Measurements from ENCODE around the gene ALOX12B. TPM values are rescaled to one million over a fixed set of nuclear protein-coding genes. Genes with fewer than 3 reads are reported as not detected.

ALOX12B gene
- total RNA-seq, 5 donors from 2014 or later (not counting 1 experiment from before 2014, with no cell fraction given) = 0.63 to 1.1 (median 0.81) TPM; not detected in 1

DNA sequence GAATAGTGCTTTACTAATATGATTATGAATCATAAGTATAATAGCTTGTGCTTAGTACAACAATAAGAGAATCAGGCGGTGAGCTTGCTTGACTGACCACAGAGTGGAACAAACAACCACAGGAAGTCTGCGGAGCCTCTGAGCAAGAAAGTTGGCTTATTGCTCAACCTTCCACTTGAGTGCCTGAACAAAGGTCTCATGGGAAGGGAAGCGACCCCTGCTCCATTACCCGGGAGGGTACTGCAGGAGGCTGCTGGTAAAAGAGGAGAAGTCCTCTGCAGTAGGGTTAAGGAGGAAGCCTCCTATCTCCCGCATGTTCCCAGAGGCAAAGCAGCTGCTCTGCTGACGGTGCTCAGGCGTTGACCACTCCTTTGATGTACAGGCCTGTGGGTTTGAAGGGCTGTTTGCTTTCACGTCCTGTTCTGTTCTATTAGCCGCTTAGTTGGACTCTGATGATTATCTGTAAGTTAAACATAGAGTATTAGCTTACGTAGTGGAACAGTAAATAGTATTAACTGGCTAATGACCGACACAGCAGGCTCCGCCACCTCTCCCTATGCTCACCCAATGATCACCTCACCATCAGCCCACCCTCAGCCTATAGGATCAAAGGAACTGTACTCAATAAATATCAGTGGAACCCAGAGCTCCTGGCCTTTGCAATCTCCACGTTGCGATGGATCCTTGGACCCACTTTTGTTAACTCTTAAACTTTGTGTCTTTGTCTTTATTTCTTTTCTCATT, 31.1 kb downstream of the ALOX12B start:
- Histone ChIP-seq H3K36me3 (ENCODE audit: control insufficient read depth in 2 of 2, extremely low read depth in 1 of 2, insufficient read depth in 1 of 2, low read length in 1 of 2) (no peaks in the 10 kb centered on the region), H3K9me3 (no peaks in the 10 kb centered on the region), H3K4me3 (ENCODE audit: control insufficient read depth in 1 of 2, extremely low read depth in 1 of 2, low read length in 1 of 2) (no peak overlapping the region), H3K27ac (ENCODE audit: low read length) (no peak overlapping the region), H3K27me3 (replicated peaks in 1 of 2; ENCODE audit: control insufficient read depth in 2 of 2, extremely low read depth in 1 of 2, insufficient read depth in 2 of 2, low read length in 1 of 2) (peaks cover 2 to 16% of the 10 kb centered on the region in 2 experiments), H3K4me1 (ENCODE audit: control insufficient read depth in 1 of 2, extremely low read depth in 1 of 2, insufficient read depth in 2 of 2, low read length in 2 of 2) (peaks cover 0 to 13% of the 10 kb centered on the region in 2 experiments)
- POLR2A ChIA-PET = interaction anchor here (0.6 kb wide), 3 partner anchors 244 to 1086 kb away, joined by 3 to 5 read pairs (median 4); no protein-coding TSS in a partner anchor
- Mint-ChIP-seq H3K27ac (no peak overlapping the region), H3K9me3 (no peaks in the 10 kb centered on the region), H3K4me3 (no peak overlapping the region), H3K36me3 (no peaks in the 10 kb centered on the region), H3K27me3 (peaks cover 22 to 41% of the 10 kb centered on the region in 2 donors), H3K4me1 (peaks cover 0 to 24% (median 6%) of the 10 kb centered on the region in 3 donors)
- CTCF ChIA-PET = interaction anchor here (0.6 to 1.5 kb wide), 8 partner anchors 23 to 312 kb away, joined by 3 to 6 read pairs (median 3); no protein-coding TSS in a partner anchor
- ATAC-seq (replicated peaks in 1 of 4) (no peak), DNase-seq (peak in 2 of 35 experiments; percentile 12 to 30)
- WGBS (ENCODE audit: insufficient coverage) = 58% methylated on average over 6 of the region's 14 CpGs

GRCh38 chr17:8055851-8056231, 31.7 kb downstream of the ALOX12B start:
- peaks cover 0 to 16% of the 10 kb centered on the region in 2 experiments for H3K27me3 ChIP-seq (replicated peaks in 1 of 2; ENCODE audit: control insufficient read depth in 2 of 2, extremely low read depth in 1 of 2, insufficient read depth in 2 of 2, low read length in 1 of 2)
- ChIA-PET CTCF (interaction anchor here in 1 of 2 donors (1.2 kb wide), 1 partner anchor 66 kb away, joined by 3 read pairs; no protein-coding TSS in a partner anchor), POLR2A (interaction anchor here in 1 of 2 donors (0.6 kb wide), 1 partner anchor 1085 kb away, joined by 3 read pairs; no protein-coding TSS in a partner anchor)
- peaks cover 0 to 13% of the 10 kb centered on the region in 2 experiments for H3K4me1 ChIP-seq (ENCODE audit: control insufficient read depth in 1 of 2, extremely low read depth in 1 of 2, insufficient read depth in 2 of 2, low read length in 2 of 2)
- ATAC-seq (replicated peaks in 1 of 4) (no peak), DNase-seq (no peak)
- Mint-ChIP-seq H3K27ac (no peak overlapping the region), H3K4me3 (no peak overlapping the region), H3K27me3 (peaks cover 16 to 36% of the 10 kb centered on the region in 2 donors), H3K4me1 (peaks cover 0 to 24% (median 6%) of the 10 kb centered on the region in 3 donors), H3K36me3 (no peaks in the 10 kb centered on the region), H3K9me3 (no peaks in the 10 kb centered on the region)
- H3K36me3 ChIP-seq (ENCODE audit: control insufficient read depth in 2 of 2, extremely low read depth in 1 of 2, insufficient read depth in 1 of 2, low read length in 1 of 2) = no peaks in the 10 kb centered on the region
- H3K27ac ChIP-seq (ENCODE audit: low read length) = no peak overlapping the region
- no peak overlapping the region for H3K4me3 ChIP-seq (ENCODE audit: control insufficient read depth in 1 of 2, extremely low read depth in 1 of 2, low read length in 1 of 2)
- H3K9me3 ChIP-seq = no peaks in the 10 kb centered on the region
- 93% methylated on average over 2 of the region's 3 CpGs for WGBS (ENCODE audit: insufficient coverage)

DNA sequence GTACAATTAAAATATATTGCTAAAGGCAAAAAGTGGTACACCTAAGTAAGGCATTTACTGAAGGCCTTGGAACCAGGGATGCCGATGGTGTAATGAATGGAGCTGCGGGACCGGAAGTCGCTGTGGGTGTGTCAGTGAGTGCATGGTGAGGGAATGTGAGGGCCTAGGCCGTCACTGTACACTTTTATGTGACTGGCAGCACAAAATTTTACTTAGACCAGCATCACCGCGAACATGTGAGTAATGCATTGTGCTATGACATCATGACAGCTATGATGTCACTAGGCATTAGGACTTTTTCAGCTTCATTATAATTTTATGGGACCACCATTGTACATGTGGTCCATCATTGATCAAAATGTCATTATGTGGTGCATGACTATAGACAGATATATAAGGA, 33.9 kb downstream of the ALOX12B start:
- H3K27me3 ChIP-seq (replicated peaks in 1 of 2; ENCODE audit: control insufficient read depth in 2 of 2, extremely low read depth in 1 of 2, insufficient read depth in 2 of 2, low read length in 1 of 2) = peaks cover 0 to 15% of the 10 kb centered on the region in 2 experiments
- WGBS (ENCODE audit: insufficient coverage) = 92% methylated on average over 6 of the region's 7 CpGs
- no peak overlapping the region for H3K4me3 Mint-ChIP-seq
- H3K27ac ChIP-seq (ENCODE audit: low read length) = no peak overlapping the region
- H3K4me3 ChIP-seq (ENCODE audit: control insufficient read depth in 1 of 2, extremely low read depth in 1 of 2, low read length in 1 of 2) = no peak overlapping the region
- no peak overlapping the region for H3K27ac Mint-ChIP-seq
- DNase-seq = no peak
- no peaks in the 10 kb centered on the region for H3K9me3 Mint-ChIP-seq
- ATAC-seq (replicated peaks in 1 of 4) = no peak
- H3K4me1 Mint-ChIP-seq = peaks cover 0 to 24% (median 6%) of the 10 kb centered on the region in 3 donors
- H3K36me3 ChIP-seq (ENCODE audit: control insufficient read depth in 2 of 2, extremely low read depth in 1 of 2, insufficient read depth in 1 of 2, low read length in 1 of 2) = no peaks in the 10 kb centered on the region
- no peaks in the 10 kb centered on the region for H3K36me3 Mint-ChIP-seq
- H3K27me3 Mint-ChIP-seq = peaks cover 0 to 18% of the 10 kb centered on the region in 2 donors
- H3K4me1 ChIP-seq (ENCODE audit: control insufficient read depth in 1 of 2, extremely low read depth in 1 of 2, insufficient read depth in 2 of 2, low read length in 2 of 2) = peaks cover 0 to 13% of the 10 kb centered on the region in 2 experiments
- H3K9me3 ChIP-seq = no peaks in the 10 kb centered on the region
- CTCF ChIA-PET = no interaction called here
- POLR2A ChIA-PET = no interaction called here

DNA sequence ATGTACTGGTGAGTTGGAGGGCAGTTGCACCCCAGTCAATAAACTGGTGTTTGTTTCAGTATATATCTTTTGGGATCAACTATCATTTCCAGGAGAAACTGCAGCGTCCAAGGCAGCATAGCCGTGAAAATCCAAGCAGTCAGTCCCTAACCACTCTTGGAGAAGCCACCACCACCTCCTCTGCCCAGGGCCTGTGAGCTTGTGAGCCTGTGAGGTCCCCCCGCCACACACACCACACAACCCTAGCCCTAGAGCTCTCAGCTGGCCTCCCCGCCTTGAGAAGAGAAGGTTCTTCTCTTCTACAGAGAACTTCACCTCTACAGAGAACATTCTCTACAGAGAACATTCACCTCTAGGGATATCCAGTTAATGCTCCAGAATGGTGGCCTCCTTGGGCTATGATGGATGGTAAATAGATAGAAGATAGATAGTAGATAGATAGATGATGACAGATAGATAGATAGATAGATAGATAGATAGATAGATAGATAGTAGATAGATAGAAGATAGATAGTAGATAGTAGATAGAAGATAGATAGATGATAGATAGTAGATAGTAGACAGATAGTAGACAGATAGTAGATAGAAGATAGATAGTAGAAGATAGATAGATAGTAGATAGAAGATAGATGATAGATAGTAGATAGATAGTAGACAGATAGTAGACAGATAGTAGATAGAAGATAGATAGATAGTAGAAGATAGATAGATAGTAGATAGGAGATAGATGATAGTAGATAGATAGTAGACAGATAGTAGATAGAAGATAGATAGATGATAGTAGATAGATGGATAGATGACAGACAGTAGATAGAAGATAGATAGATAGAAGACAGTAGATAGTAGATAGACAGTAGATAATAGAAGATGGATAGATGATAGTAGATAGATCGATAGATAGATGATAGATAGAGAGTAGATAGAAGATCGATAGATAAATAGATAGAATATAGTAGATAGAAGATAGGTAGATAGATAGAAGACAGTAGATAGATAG, 35.0 kb downstream of the ALOX12B start:
- Mint-ChIP-seq H3K36me3 (no peaks in the 10 kb centered on the region), H3K27ac (no peak overlapping the region), H3K4me1 (peaks cover 0 to 22% (median 3%) of the 10 kb centered on the region in 3 donors), H3K4me3 (no peak overlapping the region), H3K9me3 (no peaks in the 10 kb centered on the region), H3K27me3 (peaks cover 0 to 11% of the 10 kb centered on the region in 2 donors)
- ChIA-PET POLR2A (no interaction called here), CTCF (no interaction called here)
- no peak overlapping the region for H3K27ac ChIP-seq (ENCODE audit: low read length)
- ATAC-seq (replicated peaks in 1 of 4) (no peak), DNase-seq (no peak)
- H3K4me3 ChIP-seq (ENCODE audit: control insufficient read depth in 1 of 2, extremely low read depth in 1 of 2, low read length in 1 of 2) = no peak overlapping the region
- H3K27me3 ChIP-seq (replicated peaks in 1 of 2; ENCODE audit: control insufficient read depth in 2 of 2, extremely low read depth in 1 of 2, insufficient read depth in 2 of 2, low read length in 1 of 2) = peaks cover 0 to 23% of the 10 kb centered on the region in 2 experiments
- H3K9me3 ChIP-seq = no peaks in the 10 kb centered on the region
- peaks cover 0 to 13% of the 10 kb centered on the region in 2 experiments for H3K4me1 ChIP-seq (ENCODE audit: control insufficient read depth in 1 of 2, extremely low read depth in 1 of 2, insufficient read depth in 2 of 2, low read length in 2 of 2)
- WGBS (ENCODE audit: insufficient coverage) = no CpG with 5 or more reads among the region's 6 CpGs
- H3K36me3 ChIP-seq (ENCODE audit: control insufficient read depth in 2 of 2, extremely low read depth in 1 of 2, insufficient read depth in 1 of 2, low read length in 1 of 2) = no peaks in the 10 kb centered on the region

DNA sequence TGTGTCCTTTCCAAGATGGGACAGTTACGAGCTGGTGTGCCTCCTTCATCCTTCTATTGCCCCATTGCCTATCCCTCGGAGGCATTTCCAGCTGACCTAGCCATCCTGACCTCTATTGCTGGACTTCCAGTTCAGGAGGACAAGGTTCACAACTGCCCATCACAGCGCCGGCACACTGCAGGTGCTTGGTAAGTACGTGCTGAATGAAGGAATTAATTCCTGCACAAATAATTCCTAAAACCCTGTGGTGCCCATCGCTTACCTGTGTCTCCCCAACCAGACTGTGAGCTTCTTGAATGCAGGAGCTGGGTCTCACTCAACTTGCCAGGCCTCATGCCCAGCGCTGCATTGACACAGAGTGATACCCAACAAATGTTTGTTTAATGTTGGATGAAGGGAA, 35.7 kb downstream of the ALOX12B start:
- Mint-ChIP-seq H3K4me1 (peaks cover 0 to 15% (median 0%) of the 10 kb centered on the region in 3 donors), H3K4me3 (no peak overlapping the region), H3K36me3 (no peaks in the 10 kb centered on the region), H3K27me3 (peaks cover 0 to 6% of the 10 kb centered on the region in 2 donors), H3K9me3 (no peaks in the 10 kb centered on the region), H3K27ac (no peak overlapping the region)
- CTCF ChIA-PET = interaction anchor here in 1 of 2 donors (0.6 kb wide), 1 partner anchor 9 kb away, joined by 3 read pairs; no protein-coding TSS in a partner anchor
- Histone ChIP-seq H3K27me3 (replicated peaks in 1 of 2; ENCODE audit: control insufficient read depth in 2 of 2, extremely low read depth in 1 of 2, insufficient read depth in 2 of 2, low read length in 1 of 2) (peaks cover 0 to 24% of the 10 kb centered on the region in 2 experiments), H3K27ac (ENCODE audit: low read length) (no peak overlapping the region), H3K36me3 (ENCODE audit: control insufficient read depth in 2 of 2, extremely low read depth in 1 of 2, insufficient read depth in 1 of 2, low read length in 1 of 2) (no peaks in the 10 kb centered on the region), H3K4me3 (ENCODE audit: control insufficient read depth in 1 of 2, extremely low read depth in 1 of 2, low read length in 1 of 2) (no peak overlapping the region), H3K4me1 (ENCODE audit: control insufficient read depth in 1 of 2, extremely low read depth in 1 of 2, insufficient read depth in 2 of 2, low read length in 2 of 2) (peaks cover 0 to 13% of the 10 kb centered on the region in 2 experiments), H3K9me3 (no peaks in the 10 kb centered on the region)
- ATAC-seq (replicated peaks in 1 of 4) (no peak), DNase-seq (no peak)
- POLR2A ChIA-PET = no interaction called here
- 87% methylated on average over 5 of the region's 7 CpGs for WGBS (ENCODE audit: insufficient coverage)

- ATAC-seq (replicated peaks in 1 of 4) (no peak), DNase-seq (no peak)
- H3K27ac ChIP-seq (ENCODE audit: low read length) = no peak overlapping the region
- CTCF ChIA-PET = no interaction called here
- no peak overlapping the region for H3K4me3 ChIP-seq (ENCODE audit: control insufficient read depth in 1 of 2, extremely low read depth in 1 of 2, low read length in 1 of 2)
- H3K27ac Mint-ChIP-seq = no peak overlapping the region
- POLR2A ChIA-PET = no interaction called here
- H3K9me3 ChIP-seq = no peaks in the 10 kb centered on the region
- H3K36me3 ChIP-seq (ENCODE audit: control insufficient read depth in 2 of 2, extremely low read depth in 1 of 2, insufficient read depth in 1 of 2, low read length in 1 of 2) = no peaks in the 10 kb centered on the region
- H3K36me3 Mint-ChIP-seq = no peaks in the 10 kb centered on the region
- no peaks in the 10 kb centered on the region for H3K9me3 Mint-ChIP-seq
- H3K4me1 Mint-ChIP-seq = no peaks in the 10 kb centered on the region
- no peaks in the 10 kb centered on the region for H3K4me1 ChIP-seq (ENCODE audit: control insufficient read depth in 1 of 2, extremely low read depth in 1 of 2, insufficient read depth in 2 of 2, low read length in 2 of 2)
- H3K27me3 ChIP-seq (replicated peaks in 1 of 2; ENCODE audit: control insufficient read depth in 2 of 2, extremely low read depth in 1 of 2, insufficient read depth in 2 of 2, low read length in 1 of 2) = peaks cover 0 to 34% of the 10 kb centered on the region in 2 experiments
- 82% methylated on average over 4 of the region's 8 CpGs for WGBS (ENCODE audit: insufficient coverage)
- H3K4me3 Mint-ChIP-seq = no peak overlapping the region
- H3K27me3 Mint-ChIP-seq = peaks cover 0 to 7% of the 10 kb centered on the region in 2 donors
Observed at GRCh38 chr17:8048736-8049135, 38.8 kb downstream of the ALOX12B start.
